ENCODE results near the gene S100B. TPM values are rescaled to one million over a fixed set of nuclear protein-coding genes. Genes with fewer than 3 reads are reported as not detected.
"Not testable (repeated sequence)": the region's sequence is repeated elsewhere in the genome, so short reads cannot be mapped to it uniquely, and the experiment has no call there.

S100B gene
- polyA plus RNA-seq, 2 donors, result 2.3 to 11.6 TPM

- not testable (repeated sequence) for H3K27ac ChIP-seq (ENCODE audit: low read depth in 2 of 2, low read length in 1 of 2); H3K36me3 ChIP-seq (ENCODE audit: control insufficient read depth in 2 of 2, insufficient read depth in 2 of 2, low read length in 1 of 2); H3K4me3 ChIP-seq (ENCODE audit: low read depth in 1 of 2, low read length in 2 of 2); H3K9me3 ChIP-seq (ENCODE audit: control insufficient read depth in 2 of 2, insufficient read depth in 1 of 2, low read depth in 1 of 2, low read length in 1 of 2); H3K27me3 ChIP-seq (ENCODE audit: control insufficient read depth in 1 of 2, insufficient read depth in 2 of 2, low read length in 2 of 2); H3K4me1 ChIP-seq (ENCODE audit: control insufficient read depth in 2 of 2, insufficient read depth in 2 of 2, low read length in 1 of 2)
- WGBS, 2 donors, result 82 to 93% methylated on average over 2 of the region's 2 CpGs
These were observed 26.0 kb upstream of the S100B start for GRCh38 chr21:46630915-46631314.

DNA sequence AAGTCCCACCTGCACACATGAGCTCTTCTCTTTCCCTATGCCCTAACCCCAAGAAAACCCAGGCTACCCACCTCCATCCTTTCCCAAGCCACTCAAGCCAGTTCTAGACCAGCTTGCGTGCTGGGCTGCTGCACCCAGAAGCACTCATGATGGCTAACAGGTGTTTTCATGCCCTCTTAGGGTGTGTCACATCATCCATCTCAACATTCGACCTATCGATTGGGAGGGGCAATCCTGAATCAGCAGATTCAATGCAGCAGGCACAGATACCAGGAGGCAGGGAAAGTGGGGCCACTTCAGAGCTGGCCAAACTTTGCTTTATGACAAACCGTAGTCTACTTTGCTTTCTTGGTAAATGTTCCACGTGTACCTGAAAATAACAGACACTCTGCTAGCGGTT lies 24.0 kb upstream of the S100B start:
- no peaks in the 10 kb centered on the region for H3K27me3 ChIP-seq (ENCODE audit: control insufficient read depth in 1 of 2, insufficient read depth in 2 of 2, low read length in 2 of 2)
- 78 to 81% methylated on average over 6 of the region's 6 CpGs for WGBS, 2 donors
- no peaks in the 10 kb centered on the region for H3K36me3 ChIP-seq (ENCODE audit: control insufficient read depth in 2 of 2, insufficient read depth in 2 of 2, low read length in 1 of 2)
- H3K4me3 ChIP-seq (ENCODE audit: low read depth in 1 of 2, low read length in 2 of 2), result no peak overlapping the region
- H3K27ac ChIP-seq (ENCODE audit: low read depth in 2 of 2, low read length in 1 of 2), result no peak overlapping the region
- no peaks in the 10 kb centered on the region for H3K4me1 ChIP-seq (ENCODE audit: control insufficient read depth in 2 of 2, insufficient read depth in 2 of 2, low read length in 1 of 2)
- peaks cover 0 to 12% of the 10 kb centered on the region in 2 donors for H3K9me3 ChIP-seq (ENCODE audit: control insufficient read depth in 2 of 2, insufficient read depth in 1 of 2, low read depth in 1 of 2, low read length in 1 of 2)

DNA sequence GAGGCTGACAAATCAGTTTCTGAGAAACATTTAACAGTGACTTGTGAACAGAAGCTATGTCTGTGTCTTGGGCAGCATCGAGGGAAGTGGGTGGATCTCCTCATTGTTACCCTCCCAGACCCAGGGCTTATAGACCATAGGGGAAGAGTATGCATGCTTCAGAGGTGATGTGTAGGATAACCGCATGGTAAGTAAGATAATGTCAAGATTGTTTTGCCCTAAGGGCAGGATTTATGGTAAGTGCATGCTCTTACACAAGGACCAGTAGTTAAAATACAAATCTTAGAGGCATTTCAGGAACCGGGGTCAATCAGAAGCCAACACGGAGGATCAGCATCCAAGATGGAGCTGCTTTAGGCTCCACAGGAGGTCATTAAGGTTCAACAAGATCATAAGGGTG lies 22.8 kb upstream of the S100B start:
- Histone ChIP-seq H3K36me3 (ENCODE audit: control insufficient read depth in 2 of 2, insufficient read depth in 2 of 2, low read length in 1 of 2) (no peaks in the 10 kb centered on the region), H3K27me3 (ENCODE audit: control insufficient read depth in 1 of 2, insufficient read depth in 2 of 2, low read length in 2 of 2) (no peaks in the 10 kb centered on the region), H3K27ac (ENCODE audit: low read depth in 2 of 2, low read length in 1 of 2) (no peak overlapping the region), H3K4me3 (ENCODE audit: low read depth in 1 of 2, low read length in 2 of 2) (no peak overlapping the region), H3K9me3 (ENCODE audit: control insufficient read depth in 2 of 2, insufficient read depth in 1 of 2, low read depth in 1 of 2, low read length in 1 of 2) (peaks cover 0 to 12% of the 10 kb centered on the region in 2 donors), H3K4me1 (ENCODE audit: control insufficient read depth in 2 of 2, insufficient read depth in 2 of 2, low read length in 1 of 2) (no peaks in the 10 kb centered on the region)
- 80 to 81% methylated on average over 4 of the region's 4 CpGs for WGBS, 2 donors

DNA sequence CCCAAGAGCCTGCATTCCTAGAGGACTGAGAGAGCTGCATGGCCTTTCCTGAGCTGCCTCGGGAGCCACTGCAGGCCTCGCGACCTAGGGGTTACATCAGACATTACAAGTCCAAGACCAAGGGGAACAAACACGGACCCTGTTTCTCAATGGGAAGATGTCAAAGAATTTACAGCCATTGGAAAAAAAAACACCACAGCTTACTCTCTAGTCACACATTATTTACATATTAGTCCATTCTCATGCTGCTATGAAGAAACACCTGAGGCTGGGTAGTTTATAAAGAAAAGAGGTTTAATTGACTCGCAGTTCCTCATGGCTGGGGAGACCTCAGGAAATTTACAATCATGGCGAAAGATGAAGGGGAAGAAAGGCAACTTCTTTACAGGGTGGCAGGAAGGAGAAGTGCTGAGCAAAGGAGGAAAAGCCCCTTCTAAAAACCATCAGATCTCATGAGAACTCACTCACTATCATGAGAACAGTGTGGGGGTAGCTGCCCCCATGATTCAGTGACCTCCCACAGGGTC lies 22.2 kb upstream of the S100B start:
- WGBS, 2 donors, result 82% methylated on average over 6 of the region's 6 CpGs
- Histone ChIP-seq H3K27ac (ENCODE audit: low read depth in 2 of 2, low read length in 1 of 2) (no peak overlapping the region), H3K27me3 (ENCODE audit: control insufficient read depth in 1 of 2, insufficient read depth in 2 of 2, low read length in 2 of 2) (no peaks in the 10 kb centered on the region), H3K4me3 (ENCODE audit: low read depth in 1 of 2, low read length in 2 of 2) (no peak overlapping the region), H3K36me3 (ENCODE audit: control insufficient read depth in 2 of 2, insufficient read depth in 2 of 2, low read length in 1 of 2) (no peaks in the 10 kb centered on the region), H3K4me1 (ENCODE audit: control insufficient read depth in 2 of 2, insufficient read depth in 2 of 2, low read length in 1 of 2) (no peaks in the 10 kb centered on the region), H3K9me3 (ENCODE audit: control insufficient read depth in 2 of 2, insufficient read depth in 1 of 2, low read depth in 1 of 2, low read length in 1 of 2) (peaks cover 0 to 12% of the 10 kb centered on the region in 2 donors)

DNA sequence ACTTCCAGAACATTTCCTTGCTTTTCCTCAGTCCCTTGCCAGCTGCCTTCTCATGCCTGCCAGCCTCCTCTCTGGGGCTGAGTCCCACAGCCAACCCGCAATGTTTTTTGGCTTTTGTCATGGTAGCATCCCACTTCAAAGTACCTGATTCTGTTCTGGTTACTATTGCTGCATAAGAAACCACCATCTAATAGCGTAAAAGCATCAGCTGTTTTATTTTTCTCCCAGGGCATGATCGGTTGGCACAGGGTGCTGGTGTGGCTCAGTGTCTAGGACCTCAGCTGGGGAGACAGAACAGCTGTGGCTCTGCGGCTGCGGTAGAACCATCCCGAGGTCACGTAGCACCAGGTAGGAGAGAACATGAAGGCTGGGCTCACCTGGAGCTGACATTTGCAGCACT lies 21.7 kb upstream of the S100B start:
- H3K9me3 ChIP-seq (ENCODE audit: control insufficient read depth in 2 of 2, insufficient read depth in 1 of 2, low read depth in 1 of 2, low read length in 1 of 2), result peaks cover 0 to 12% of the 10 kb centered on the region in 2 donors
- 90% methylated on average over 7 of the region's 7 CpGs for WGBS, 2 donors
- no peaks in the 10 kb centered on the region for H3K27me3 ChIP-seq (ENCODE audit: control insufficient read depth in 1 of 2, insufficient read depth in 2 of 2, low read length in 2 of 2)
- no peaks in the 10 kb centered on the region for H3K36me3 ChIP-seq (ENCODE audit: control insufficient read depth in 2 of 2, insufficient read depth in 2 of 2, low read length in 1 of 2)
- no peak overlapping the region for H3K4me3 ChIP-seq (ENCODE audit: low read depth in 1 of 2, low read length in 2 of 2)
- no peak overlapping the region for H3K27ac ChIP-seq (ENCODE audit: low read depth in 2 of 2, low read length in 1 of 2)
- H3K4me1 ChIP-seq (ENCODE audit: control insufficient read depth in 2 of 2, insufficient read depth in 2 of 2, low read length in 1 of 2), result no peaks in the 10 kb centered on the region

GRCh38 chr21:46625759-46626158 lies 20.9 kb upstream of the S100B start:
- Histone ChIP-seq H3K4me1 (ENCODE audit: control insufficient read depth in 2 of 2, insufficient read depth in 2 of 2, low read length in 1 of 2) (no peaks in the 10 kb centered on the region), H3K9me3 (ENCODE audit: control insufficient read depth in 2 of 2, insufficient read depth in 1 of 2, low read depth in 1 of 2, low read length in 1 of 2) (peaks cover 0 to 12% of the 10 kb centered on the region in 2 donors), H3K27me3 (ENCODE audit: control insufficient read depth in 1 of 2, insufficient read depth in 2 of 2, low read length in 2 of 2) (no peaks in the 10 kb centered on the region), H3K36me3 (ENCODE audit: control insufficient read depth in 2 of 2, insufficient read depth in 2 of 2, low read length in 1 of 2) (no peaks in the 10 kb centered on the region), H3K4me3 (ENCODE audit: low read depth in 1 of 2, low read length in 2 of 2) (no peak overlapping the region), H3K27ac (ENCODE audit: low read depth in 2 of 2, low read length in 1 of 2) (no peak overlapping the region)
- 86 to 93% methylated on average over 1 of the region's 1 CpG for WGBS, 2 donors

DNA sequence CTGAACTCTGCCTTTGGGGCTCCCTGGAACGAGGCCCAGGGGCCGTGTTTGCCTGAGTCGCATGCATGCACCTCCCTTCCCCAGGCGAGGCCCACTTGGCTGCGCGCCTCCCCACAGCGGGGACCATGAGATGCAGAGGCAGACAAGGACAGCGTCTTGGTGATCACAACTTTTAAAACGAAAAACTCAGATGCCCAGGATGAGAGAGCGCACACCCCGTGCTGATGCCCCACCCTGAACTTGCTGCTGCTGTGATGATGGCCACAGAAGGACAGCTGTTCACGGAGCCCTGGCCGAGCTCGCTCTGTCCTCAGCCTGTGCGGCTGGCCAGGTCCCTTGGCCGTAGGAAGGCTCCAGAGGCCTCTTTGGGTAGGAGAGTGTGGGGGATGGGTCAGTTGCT lies 19.2 kb upstream of the S100B start:
- Histone ChIP-seq H3K27ac (ENCODE audit: low read depth in 2 of 2, low read length in 1 of 2) (no peak overlapping the region), H3K4me3 (ENCODE audit: low read depth in 1 of 2, low read length in 2 of 2) (no peak overlapping the region), H3K27me3 (ENCODE audit: control insufficient read depth in 1 of 2, insufficient read depth in 2 of 2, low read length in 2 of 2) (no peaks in the 10 kb centered on the region), H3K4me1 (ENCODE audit: control insufficient read depth in 2 of 2, insufficient read depth in 2 of 2, low read length in 1 of 2) (no peaks in the 10 kb centered on the region), H3K9me3 (ENCODE audit: control insufficient read depth in 2 of 2, insufficient read depth in 1 of 2, low read depth in 1 of 2, low read length in 1 of 2) (peaks cover 0 to 12% of the 10 kb centered on the region in 2 donors), H3K36me3 (ENCODE audit: control insufficient read depth in 2 of 2, insufficient read depth in 2 of 2, low read length in 1 of 2) (no peaks in the 10 kb centered on the region)
- WGBS, 2 donors, result 80 to 85% methylated on average over 16 of the region's 16 CpGs

DNA sequence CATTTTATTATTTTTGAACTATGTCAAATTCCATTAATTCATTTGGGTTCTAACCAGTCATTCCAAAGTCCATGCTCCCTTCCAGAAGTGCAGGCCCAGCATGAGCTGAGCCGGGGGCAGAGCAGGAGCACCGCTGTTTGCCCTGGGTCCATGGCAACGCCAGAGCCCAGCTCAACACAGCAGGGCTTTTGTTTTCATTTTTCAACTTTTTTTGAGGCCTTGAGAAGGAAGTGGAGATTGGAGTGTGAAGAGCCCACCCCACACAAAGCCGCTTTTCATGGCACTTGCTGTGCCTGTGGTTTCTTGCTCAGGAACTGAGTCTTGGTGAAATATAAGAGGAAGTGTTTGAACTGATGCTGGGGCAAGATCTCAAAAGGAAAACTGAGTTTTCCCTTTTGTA lies 17.3 kb upstream of the S100B start:
- Histone ChIP-seq H3K27me3 (ENCODE audit: control insufficient read depth in 1 of 2, insufficient read depth in 2 of 2, low read length in 2 of 2) (no peaks in the 10 kb centered on the region), H3K4me3 (ENCODE audit: low read depth in 1 of 2, low read length in 2 of 2) (no peak overlapping the region), H3K4me1 (ENCODE audit: control insufficient read depth in 2 of 2, insufficient read depth in 2 of 2, low read length in 1 of 2) (no peaks in the 10 kb centered on the region), H3K36me3 (ENCODE audit: control insufficient read depth in 2 of 2, insufficient read depth in 2 of 2, low read length in 1 of 2) (no peaks in the 10 kb centered on the region), H3K9me3 (ENCODE audit: control insufficient read depth in 2 of 2, insufficient read depth in 1 of 2, low read depth in 1 of 2, low read length in 1 of 2) (peaks cover 0 to 12% of the 10 kb centered on the region in 2 donors), H3K27ac (ENCODE audit: low read depth in 2 of 2, low read length in 1 of 2) (no peak overlapping the region)
- 59 to 68% methylated on average over 4 of the region's 4 CpGs for WGBS, 2 donors

GRCh38 chr21:46621457-46622182 lies 16.7 kb upstream of the S100B start:
- no peaks in the 10 kb centered on the region for H3K27me3 ChIP-seq (ENCODE audit: control insufficient read depth in 1 of 2, insufficient read depth in 2 of 2, low read length in 2 of 2)
- H3K4me3 ChIP-seq (ENCODE audit: low read depth in 1 of 2, low read length in 2 of 2), result no peak overlapping the region
- H3K36me3 ChIP-seq (ENCODE audit: control insufficient read depth in 2 of 2, insufficient read depth in 2 of 2, low read length in 1 of 2), result no peaks in the 10 kb centered on the region
- 66 to 78% methylated on average over 9 of the region's 9 CpGs for WGBS, 2 donors
- peaks cover 0 to 9% of the 10 kb centered on the region in 2 donors for H3K9me3 ChIP-seq (ENCODE audit: control insufficient read depth in 2 of 2, insufficient read depth in 1 of 2, low read depth in 1 of 2, low read length in 1 of 2)
- H3K27ac ChIP-seq (ENCODE audit: low read depth in 2 of 2, low read length in 1 of 2), result no peak overlapping the region
- no peaks in the 10 kb centered on the region for H3K4me1 ChIP-seq (ENCODE audit: control insufficient read depth in 2 of 2, insufficient read depth in 2 of 2, low read length in 1 of 2)

DNA sequence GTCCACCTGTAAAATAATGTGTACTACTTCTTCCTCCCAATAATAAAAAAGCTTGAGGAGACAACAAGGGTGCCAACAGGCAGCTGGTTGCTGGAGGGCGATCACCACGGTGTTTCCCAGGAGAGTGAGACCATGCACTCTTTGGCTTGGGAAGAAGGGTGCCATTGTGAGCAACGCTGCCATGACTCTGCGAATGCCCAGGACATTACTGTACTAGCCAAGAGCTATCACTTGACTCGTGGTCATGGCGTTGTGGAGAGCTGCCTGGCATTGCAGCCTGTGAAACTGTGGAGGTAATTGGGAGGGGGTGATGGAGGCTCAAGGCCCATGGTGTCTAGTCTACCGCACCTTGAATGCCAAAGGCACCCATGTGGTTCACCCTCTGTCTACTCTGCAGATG lies 16.0 kb upstream of the S100B start:
- Histone ChIP-seq H3K9me3 (ENCODE audit: control insufficient read depth in 2 of 2, insufficient read depth in 1 of 2, low read depth in 1 of 2, low read length in 1 of 2) (peaks cover 0 to 4% of the 10 kb centered on the region in 2 donors), H3K4me1 (ENCODE audit: control insufficient read depth in 2 of 2, insufficient read depth in 2 of 2, low read length in 1 of 2) (no peaks in the 10 kb centered on the region), H3K36me3 (ENCODE audit: control insufficient read depth in 2 of 2, insufficient read depth in 2 of 2, low read length in 1 of 2) (no peaks in the 10 kb centered on the region), H3K4me3 (ENCODE audit: low read depth in 1 of 2, low read length in 2 of 2) (no peak overlapping the region), H3K27me3 (ENCODE audit: control insufficient read depth in 1 of 2, insufficient read depth in 2 of 2, low read length in 2 of 2) (no peaks in the 10 kb centered on the region), H3K27ac (ENCODE audit: low read depth in 2 of 2, low read length in 1 of 2) (no peak overlapping the region)
- 89 to 93% methylated on average over 7 of the region's 7 CpGs for WGBS, 2 donors

All from esophagus (tissue), 2 donors.